Hepatocyte (in vitro differentiated cells): ENCODE measurements around the gene SORT1. TPM values are rescaled to one million over a fixed set of nuclear protein-coding genes. Genes with fewer than 3 reads are reported as not detected.

Experiments used
- DNase-seq: peaks from one replicate; pipeline ENCODE4 v3.0.0-alpha.2; 2016; ENCODE audit warnings: low spot score
- H2AFZ ChIP-seq: fragments of 200-600 bp; sonication (generic); 2 replicates; pipeline ENCODE4 v1.6.0; 2016; ENCODE audit warnings: antibody characterized with exemption, mild to moderate bottlenecking
- H3K27ac ChIP-seq: fragments of 200-600 bp; sonication (generic); 2 replicates; pipeline ENCODE4 v1.5.1; 2016; ENCODE audit warnings: mild to moderate bottlenecking
- H3K27me3 ChIP-seq: fragments of 200-600 bp; sonication (generic); 2 replicates; pipeline ENCODE4 v1.6.1; 2016
- H3K36me3 ChIP-seq: fragments of 200-600 bp; sonication (generic); replicated peaks from 2 replicates; pipeline ENCODE4 v1.5.1; 2016; ENCODE audit warnings: low read depth; ENCODE audit not compliant: insufficient read depth
- H3K4me1 ChIP-seq: fragments of 200-600 bp; sonication (generic); 2 replicates; pipeline ENCODE4 v1.5.1; 2016; ENCODE audit warnings: mild to moderate bottlenecking, moderate library complexity; ENCODE audit not compliant: insufficient read depth
- H3K4me2 ChIP-seq: fragments of 200-600 bp; sonication (generic); 2 replicates; pipeline ENCODE4 v1.6.0; 2016
- H3K4me3 ChIP-seq: fragments of 200-600 bp; sonication (generic); 2 replicates; pipeline ENCODE4 v1.5.1; 2016; ENCODE audit warnings: mild to moderate bottlenecking
- H3K79me2 ChIP-seq: fragments of 200-600 bp; sonication (generic); 2 replicates; pipeline ENCODE4 v1.6.0; 2017; ENCODE audit warnings: mild to moderate bottlenecking
- H3K9me2 ChIP-seq: fragments of 200-600 bp; sonication (generic); replicated peaks from 2 replicates; pipeline ENCODE4 v1.6.0; 2017; ENCODE audit warnings: mild to moderate bottlenecking; ENCODE audit not compliant: insufficient read depth
- H3K9me3 ChIP-seq: fragments of 200-600 bp; sonication (generic); 2 replicates; pipeline ENCODE4 v1.5.1; 2016; ENCODE audit warnings: low read depth, mild to moderate bottlenecking
- H4K20me1 ChIP-seq: fragments of 200-600 bp; sonication (generic); 2 replicates; pipeline ENCODE4 v1.6.0; 2016; ENCODE audit warnings: mild to moderate bottlenecking; ENCODE audit not compliant: insufficient read depth, poor library complexity, severe bottlenecking
- CTCF ChIP-seq: fragments of 200-600 bp; sonication (generic); IDR thresholded peaks from 2 replicates; pipeline ENCODE4 v1.5.1; 2016; ENCODE audit warnings: antibody characterized with exemption, mild to moderate bottlenecking; ENCODE audit not compliant: poor library complexity
- EZH2 ChIP-seq: fragments of 200-600 bp; sonication (generic); IDR thresholded peaks from 2 replicates; pipeline ENCODE4 v1.6.1; 2016; ENCODE audit warnings: antibody characterized with exemption, mild to moderate bottlenecking, borderline replicate concordance
- EZH2phosphoT487 ChIP-seq: fragments of 200-600 bp; sonication (generic); IDR thresholded peaks from one replicate; pipeline ENCODE4 v1.6.1; 2018; ENCODE audit warnings: antibody characterized with exemption, mild to moderate bottlenecking, low read depth, moderate library complexity; ENCODE audit not compliant: unreplicated experiment, severe bottlenecking
- WGBS: methylation state at CpG from one replicate; pipeline ENCODE4 v1.1.6; 2016; ENCODE audit warnings: low lambda C conversion rate; ENCODE audit errors: missing lambda C conversion rate; 5-methylcytosine and 5-hydroxymethylcytosine counted together
- polyA plus RNA-seq: library from polyadenylated mRNA; unstranded; fragments of >200 nt; fragmentation: Nextera tagmentation; extraction: Ambion mirVana; gene quantifications from 2 replicates; pipeline ENCODE4 v1.2.1, GENCODE V29; 2016
- total RNA-seq: library from RNA; depleted of rRNA; stranded (reverse); fragments of >200 nt; gene quantifications from 2 replicates; pipeline ENCODE4 v1.2.3, GENCODE V29; 2014

Gene SORT1
- total and polyA plus RNA-seq, 2 experiments from 2014 or later, result 43.7 to 59.3 TPM

GRCh38 chr1:109389638-109390341, 7.9 kb downstream of the SORT1 start:
- WGBS, result 86% methylated on average over 5 of the region's 5 CpGs
- Histone ChIP-seq H3K36me3 (no peaks in the 10 kb centered on the region), H3K9me2 (no peaks in the 10 kb centered on the region), H3K27ac (peak overlapping the region; percentile 8), H3K4me2 (no peak overlapping the region), H3K79me2 (peaks cover 88% of the 10 kb centered on the region), H3K4me1 (peaks cover 25% of the 10 kb centered on the region), H3K4me3 (no peak overlapping the region), H2AFZ (no peak overlapping the region), H3K27me3 (no peaks in the 10 kb centered on the region), H4K20me1 (no peaks in the 10 kb centered on the region), H3K9me3 (no peaks in the 10 kb centered on the region)
- DNase-seq, result no peak
- TF ChIP-seq CTCF (no peak), EZH2 (no peak), EZH2phosphoT487 (no peak)

DNA sequence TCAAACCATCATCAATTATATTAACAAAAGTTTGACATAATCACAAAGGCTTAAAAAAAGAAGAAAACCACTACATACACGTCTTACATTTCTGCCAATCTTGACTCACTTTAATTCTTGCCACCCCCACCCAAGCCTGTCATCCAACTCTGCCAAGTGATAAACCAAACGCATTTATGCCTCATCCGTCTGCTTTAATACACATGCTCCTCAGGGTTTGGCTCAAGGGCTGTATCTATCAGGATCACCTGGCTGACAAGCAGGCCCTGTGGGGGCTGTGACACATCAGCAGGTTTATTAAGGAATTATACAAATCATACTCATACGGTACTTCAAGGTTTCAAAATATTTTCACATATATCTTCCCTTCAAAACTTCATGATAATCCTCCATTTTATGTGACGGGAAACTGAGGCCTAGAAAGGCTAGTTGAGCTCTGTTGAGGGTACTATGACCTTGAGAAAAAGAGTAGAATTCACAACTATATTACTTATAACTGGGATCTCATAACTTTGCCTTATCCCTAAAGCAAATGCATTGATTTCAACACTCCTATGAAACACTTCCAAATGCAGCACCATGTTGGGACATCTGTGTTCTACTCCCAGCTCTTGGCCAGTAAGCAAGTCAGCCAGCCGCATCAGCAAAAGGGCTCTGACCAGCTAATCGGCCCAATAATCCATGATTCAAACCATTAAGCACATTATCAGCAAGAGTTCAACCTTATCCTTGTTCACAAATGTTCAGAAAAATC, 8.7 kb downstream of the SORT1 start:
- H3K27ac ChIP-seq, result no peak overlapping the region
- no peaks in the 10 kb centered on the region for H3K36me3 ChIP-seq
- peaks cover 88% of the 10 kb centered on the region for H3K79me2 ChIP-seq
- no peaks in the 10 kb centered on the region for H3K27me3 ChIP-seq
- no peak for DNase-seq
- no peak overlapping the region for H3K4me3 ChIP-seq
- H3K9me3 ChIP-seq, result no peaks in the 10 kb centered on the region
- peaks cover 25% of the 10 kb centered on the region for H3K4me1 ChIP-seq
- H3K4me2 ChIP-seq, result no peak overlapping the region
- TF ChIP-seq EZH2phosphoT487, result no peak
- TF ChIP-seq CTCF, result no peak
- TF ChIP-seq EZH2, result no peak
- H2AFZ ChIP-seq, result no peak overlapping the region
- 90% methylated on average over 7 of the region's 7 CpGs for WGBS
- H3K9me2 ChIP-seq, result no peaks in the 10 kb centered on the region
- no peaks in the 10 kb centered on the region for H4K20me1 ChIP-seq

- Histone ChIP-seq H3K4me3 (no peak overlapping the region), H3K79me2 (peaks cover 93% of the 10 kb centered on the region), H3K36me3 (no peaks in the 10 kb centered on the region), H2AFZ (no peak overlapping the region), H3K4me2 (no peak overlapping the region), H3K9me2 (no peaks in the 10 kb centered on the region), H3K27ac (no peak overlapping the region), H4K20me1 (peaks cover 6% of the 10 kb centered on the region), H3K27me3 (no peaks in the 10 kb centered on the region), H3K9me3 (no peaks in the 10 kb centered on the region), H3K4me1 (peaks cover 17% of the 10 kb centered on the region)
- no peak for DNase-seq
- TF ChIP-seq CTCF, result no peak
- TF ChIP-seq EZH2phosphoT487, result no peak
- TF ChIP-seq EZH2, result no peak
- WGBS, result 97% methylated on average over 5 of the region's 5 CpGs
Observed at GRCh38 chr1:109388208-109388711, 9.5 kb downstream of the SORT1 start.
